Measurements from ENCODE around the gene DNAAF6. TPM values are rescaled to one million over a fixed set of nuclear protein-coding genes. Genes with fewer than 3 reads are reported as not detected.

DNAAF6 gene
- not detected in 2 replicates for total RNA-seq

DNA sequence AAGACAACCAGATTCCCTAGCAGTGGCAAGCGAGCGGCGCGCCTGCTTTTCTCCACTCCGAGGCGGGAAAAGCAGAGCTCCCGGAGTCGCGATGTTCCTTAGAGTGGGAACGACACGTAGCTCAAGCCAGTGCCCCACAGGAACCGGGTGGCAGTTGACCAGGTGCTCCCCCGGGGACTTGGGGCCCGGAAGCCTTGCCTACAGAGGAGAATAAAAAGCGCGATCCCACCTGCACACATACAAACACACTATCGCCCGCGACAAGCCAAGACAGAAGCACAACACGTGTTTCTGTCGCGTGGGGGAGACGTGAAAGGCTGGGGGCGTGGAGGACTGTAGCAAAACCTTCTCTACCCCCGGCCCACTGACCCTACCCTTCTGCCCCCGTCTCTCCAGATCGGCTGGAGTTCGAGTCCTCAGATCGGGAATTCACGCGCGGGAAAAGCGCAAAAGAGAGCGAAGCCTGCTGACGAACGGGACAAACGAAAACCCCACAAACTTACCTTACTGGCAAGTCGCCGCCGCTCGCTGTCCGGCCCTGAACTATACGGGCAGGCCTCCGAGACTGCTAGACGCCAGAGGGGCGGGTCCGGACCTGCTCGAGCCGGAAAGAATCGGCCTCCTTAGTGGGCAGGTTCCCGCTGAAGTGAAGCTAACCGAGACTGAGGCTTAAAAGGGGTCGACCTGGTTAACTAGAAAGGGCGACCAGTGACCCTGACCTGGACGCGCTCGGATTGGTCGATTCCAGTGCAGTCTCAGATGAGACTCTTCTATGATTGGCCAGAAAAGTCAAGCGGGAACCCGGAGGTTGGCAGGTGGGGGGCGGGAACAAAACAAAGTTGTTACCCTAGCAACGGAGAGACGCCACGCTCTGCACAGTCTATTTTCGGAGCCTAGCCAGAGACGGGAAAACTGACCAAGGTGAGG lies at the start of gene DNAAF6, which contains the start of gene NUP62CL:
TSS of gene DNAAF6 (plus strand) at position 842 of the 927 bp plus-strand sequence. CDS start 6,265 bp downstream, outside the sequence.
TSS of gene NUP62CL (minus strand) at position 664 of the 927 bp plus-strand sequence. CDS start 31,287 bp downstream, outside the sequence.

Other genes with a start within 250 kb of the DNAAF6 start
- 59.4 and 112 TPM in 2 replicates for gene MORC4, start 206.4 kb upstream of the DNAAF6 start, total RNA-seq
- gene RBM41, start 87.8 kb upstream of the DNAAF6 start, total RNA-seq: 14.5 and 14.6 TPM in 2 replicates
- not detected in 2 replicates for gene NUP62CL, start 178 bp upstream of the DNAAF6 start, total RNA-seq
- not detected in 2 replicates for gene FRMPD3, start 243.0 kb downstream of the DNAAF6 start, total RNA-seq